NCI-H2171 (cell line): ENCODE results near the gene NOL3.
"Not testable (repeated sequence)": the region's sequence is repeated elsewhere in the genome, so short reads cannot be mapped to it uniquely, and the experiment has no call there.

Source experiments
- DNase-seq: peaks from one replicate; lab custom pipeline; 2025; lab: John Stamatoyannopoulos, UW

Gene NOL3

GRCh38 chr16:67170168-67170948 lies at the start of gene NOL3:
Gene NOL3 (plus strand): TSS chr16:67170538.
- DNase-seq, result peak; percentile 41

- DNase-seq, result not testable (repeated sequence)
Observed at GRCh38 chr16:67122799-67123198, 47.5 kb upstream of the NOL3 start.

GRCh38 chr16:67128417-67128816 lies 41.9 kb upstream of the NOL3 start:
- no peak for DNase-seq

GRCh38 chr16:67128887-67129286 lies 41.5 kb upstream of the NOL3 start:
- no peak for DNase-seq

GRCh38 chr16:67129422-67129821 lies 40.9 kb upstream of the NOL3 start:
- DNase-seq, result no peak

GRCh38 chr16:67137605-67138004 lies 32.7 kb upstream of the NOL3 start:
- DNase-seq, result no peak

GRCh38 chr16:67141391-67141790 lies 28.9 kb upstream of the NOL3 start:
- DNase-seq, result no peak

GRCh38 chr16:67142342-67142741 lies 28.0 kb upstream of the NOL3 start:
- no peak for DNase-seq

GRCh38 chr16:67144943-67145342 lies 25.4 kb upstream of the NOL3 start:
- no peak for DNase-seq

- DNase-seq, result no peak
Observed at GRCh38 chr16:67145746-67146145, 24.6 kb upstream of the NOL3 start.

- no peak for DNase-seq
Observed at GRCh38 chr16:67146523-67147357, 23.6 kb upstream of the NOL3 start.

GRCh38 chr16:67147437-67148140 lies 22.7 kb upstream of the NOL3 start:
- DNase-seq, result no peak

GRCh38 chr16:67148221-67148620 lies 22.1 kb upstream of the NOL3 start:
- no peak for DNase-seq

- no peak for DNase-seq
Observed at GRCh38 chr16:67148656-67149275, 21.6 kb upstream of the NOL3 start.

GRCh38 chr16:67149276-67150046 lies 20.9 kb upstream of the NOL3 start:
- DNase-seq, result no peak

- peak; percentile 61 for DNase-seq
Observed at GRCh38 chr16:67150047-67150832, 20.1 kb upstream of the NOL3 start.

GRCh38 chr16:67150833-67151396 lies 19.4 kb upstream of the NOL3 start, which contains the start of gene B3GNT9:
Gene B3GNT9 (minus strand): TSS chr16:67150998. CDS start chr16:67150485, 513 bp downstream.
- DNase-seq, result peak; percentile 85

- DNase-seq, result no peak
Observed at GRCh38 chr16:67151431-67152097, 18.8 kb upstream of the NOL3 start.

- DNase-seq, result no peak
Observed at GRCh38 chr16:67154578-67155294, 15.6 kb upstream of the NOL3 start.
